ENCODE data around the gene SLC5A5. TPM values are rescaled to one million over a fixed set of nuclear protein-coding genes. Genes with fewer than 3 reads are reported as not detected.

Gene SLC5A5
- total and polyA plus RNA-seq, 8 donors = 0.02 to 0.16 TPM; not detected in 6

DNA sequence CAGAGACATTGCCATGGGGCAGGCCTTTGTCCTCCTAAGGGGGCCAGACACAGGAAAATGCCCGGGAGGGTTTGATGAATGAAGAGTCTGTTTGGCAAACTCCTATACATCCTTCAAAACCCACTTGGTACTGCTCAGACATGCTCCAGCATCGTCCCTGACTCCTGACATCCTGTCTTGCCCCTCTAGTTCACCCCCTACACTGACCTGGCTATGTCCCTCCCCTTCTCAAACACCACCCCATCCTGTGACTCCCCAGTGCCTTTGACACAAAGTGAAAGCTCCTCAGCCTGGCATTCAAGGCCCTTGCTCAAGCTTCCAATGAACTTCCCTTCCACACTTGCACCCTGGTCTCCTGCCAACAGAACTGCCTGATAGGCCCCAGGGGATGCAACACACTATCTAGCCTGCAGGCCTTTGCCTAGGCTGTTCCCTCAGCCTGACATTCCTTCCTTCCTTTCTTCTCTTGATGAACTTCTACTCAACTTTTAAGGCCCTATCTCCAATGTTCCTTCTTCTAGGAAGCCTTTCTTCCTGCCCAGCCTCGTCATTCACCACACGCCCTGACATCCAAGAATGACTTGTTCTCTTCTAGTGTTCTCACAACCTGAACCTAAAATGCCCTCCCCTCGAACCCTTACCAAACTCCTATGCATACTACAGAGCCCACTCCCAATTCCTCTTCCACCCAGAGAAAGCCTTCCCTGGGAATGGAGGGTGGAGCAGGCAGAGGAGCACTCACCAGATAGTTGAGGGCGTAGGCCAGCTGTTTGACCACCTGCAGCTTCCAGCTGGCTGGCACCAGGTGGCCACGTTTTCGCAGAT lies 36.4 kb upstream of the SLC5A5 start:
- ATAC-seq = no peak
- no peak for TF ChIP-seq CTCF (IDR thresholded peaks at IDR 0.05)
- Histone ChIP-seq H3K27me3 (no peaks in the 10 kb centered on the region), H3K36me3 (no peaks in the 10 kb centered on the region), H3K4me1 (no peaks in the 10 kb centered on the region), H3K27ac (no peak overlapping the region), H3K9me3 (no peaks in the 10 kb centered on the region), H3K4me3 (no peak overlapping the region)
- no peak for FAIRE-seq
- DNase-seq = no peak
- WGBS, 2 donors = 54 to 63% methylated on average over 8 of the region's 8 CpGs
- intact Hi-C loops (cut with DNase I) = no loop called here

DNA sequence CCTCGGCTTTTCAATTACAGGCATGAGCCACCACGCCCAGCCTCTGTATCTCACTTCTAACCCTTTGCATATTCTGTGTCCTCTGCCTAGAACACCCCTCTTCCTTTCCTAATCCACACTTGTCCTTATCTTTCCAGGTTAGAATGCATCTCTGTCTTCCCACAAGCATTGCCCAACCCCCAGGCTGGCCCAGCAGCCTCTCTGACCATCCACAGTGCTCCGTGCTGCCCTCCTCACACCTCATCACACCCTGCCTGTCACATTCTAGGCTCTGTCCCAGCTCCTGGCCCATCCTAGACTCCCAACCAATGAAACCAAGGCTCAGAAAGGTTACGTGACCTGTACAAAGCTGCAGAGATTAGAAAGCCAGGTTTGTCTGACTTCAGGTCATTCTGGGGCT lies 35.2 kb upstream of the SLC5A5 start:
- Histone ChIP-seq H3K9me3 (no peaks in the 10 kb centered on the region), H3K36me3 (no peaks in the 10 kb centered on the region), H3K4me3 (no peak overlapping the region), H3K27ac (no peak overlapping the region), H3K27me3 (no peaks in the 10 kb centered on the region), H3K4me1 (no peaks in the 10 kb centered on the region)
- WGBS, 2 donors = 47 to 56% methylated on average over 4 of the region's 4 CpGs
- DNase-seq (no peak), FAIRE-seq (no peak), ATAC-seq (no peak)
- intact Hi-C loops (cut with DNase I) = no loop called here
- no peak for TF ChIP-seq CTCF (IDR thresholded peaks at IDR 0.05)

DNA sequence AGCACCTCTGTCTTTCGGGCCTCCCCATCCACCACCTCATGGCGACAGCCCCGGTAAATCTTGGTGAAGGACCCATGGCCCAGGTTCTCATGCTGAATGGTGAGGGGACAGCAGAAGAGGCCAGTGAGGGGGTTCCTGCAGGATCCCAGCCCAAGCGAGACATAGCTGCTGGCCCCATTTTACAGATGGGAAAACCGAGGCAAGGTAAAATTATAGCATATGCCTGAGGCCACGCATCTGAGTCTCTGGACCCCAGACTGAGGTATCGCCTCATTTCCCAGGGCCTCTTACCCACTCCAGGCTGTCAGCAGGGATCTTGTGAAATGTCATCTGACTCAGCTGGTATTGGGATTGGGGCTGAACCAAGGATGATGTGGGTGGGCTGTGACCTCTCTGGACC lies 33.8 kb upstream of the SLC5A5 start:
- intact Hi-C loops (cut with DNase I) = no loop called here
- DNase-seq (no peak), ATAC-seq (no peak), FAIRE-seq (no peak)
- H3K4me1 ChIP-seq = peaks cover 0 to 4% (median 0%) of the 10 kb centered on the region in 3 donors
- no peaks in the 10 kb centered on the region for H3K9me3 ChIP-seq
- H3K27me3 ChIP-seq = no peaks in the 10 kb centered on the region
- no peak for TF ChIP-seq CTCF (IDR thresholded peaks at IDR 0.05)
- WGBS, 2 donors = 68 to 84% methylated on average over 7 of the region's 7 CpGs
- H3K4me3 ChIP-seq = no peak overlapping the region
- no peak overlapping the region for H3K27ac ChIP-seq
- H3K36me3 ChIP-seq = no peaks in the 10 kb centered on the region

DNA sequence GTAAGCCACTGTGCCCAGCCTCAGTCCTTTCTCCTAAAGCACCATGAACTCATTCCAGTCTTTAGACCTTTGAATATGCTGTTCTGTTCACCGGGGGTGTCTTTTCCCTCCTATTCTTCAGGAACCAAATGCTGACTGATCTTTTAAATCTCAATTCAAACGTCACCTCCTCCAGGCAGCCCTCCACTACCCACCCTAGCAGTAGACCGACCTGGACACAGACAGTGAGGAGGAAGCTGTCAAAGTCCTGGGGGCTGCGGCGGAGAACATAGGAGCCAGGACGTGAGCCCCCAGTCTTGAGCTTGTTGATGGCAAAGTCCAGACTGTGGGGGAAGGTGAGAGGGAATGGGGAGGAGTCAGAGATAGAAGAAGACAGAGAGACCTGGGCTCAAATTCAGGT lies 31.7 kb upstream of the SLC5A5 start:
- intact Hi-C loops (cut with DNase I) = loop anchor here in 1 of 3 donors (10.0 kb wide), 1 partner anchor 135 kb away; no protein-coding TSS in a partner anchor
- no peaks in the 10 kb centered on the region for H3K9me3 ChIP-seq
- DNase-seq = no peak
- no peak overlapping the region for H3K4me3 ChIP-seq
- 64 to 79% methylated on average over 6 of the region's 6 CpGs for WGBS, 2 donors
- no peaks in the 10 kb centered on the region for H3K27me3 ChIP-seq
- no peak for FAIRE-seq
- no peaks in the 10 kb centered on the region for H3K36me3 ChIP-seq
- peaks cover 0 to 4% (median 0%) of the 10 kb centered on the region in 3 donors for H3K4me1 ChIP-seq
- no peak for ATAC-seq
- H3K27ac ChIP-seq = no peak overlapping the region
- no peak for TF ChIP-seq CTCF (IDR thresholded peaks at IDR 0.05)

DNA sequence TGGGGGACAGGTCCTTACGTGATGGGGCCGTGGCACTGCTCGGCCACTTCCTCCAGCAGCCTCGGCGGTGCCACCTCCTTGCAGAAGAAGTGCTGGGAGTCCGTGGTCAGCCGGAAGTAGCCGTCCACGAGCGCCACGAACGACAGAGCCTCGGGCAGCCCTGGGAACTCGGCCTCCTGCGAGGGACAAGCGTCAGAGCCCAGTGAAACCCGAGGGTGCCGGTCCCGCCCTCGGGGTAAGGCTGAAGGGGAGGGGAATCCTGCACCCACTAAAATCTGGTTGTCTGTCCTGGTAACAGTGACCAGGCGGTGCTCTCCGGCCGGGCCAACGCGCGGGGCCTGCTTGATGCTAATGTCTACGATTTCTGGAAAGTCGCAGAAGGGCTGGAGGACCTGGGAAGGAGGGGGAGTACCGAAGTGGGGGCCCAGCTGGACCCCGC lies 30.4 kb upstream of the SLC5A5 start:
- FAIRE-seq (no peak), ATAC-seq (peak; percentile 14 to 50 (median 26)), DNase-seq (peak in 1 of 6 donors; percentile 43)
- no peaks in the 10 kb centered on the region for H3K27me3 ChIP-seq
- intact Hi-C loops (cut with DNase I) = loop anchor here in 1 of 3 donors (10.0 kb wide), 1 partner anchor 137 kb away; no protein-coding TSS in a partner anchor
- H3K27ac ChIP-seq = no peak overlapping the region
- no peak for TF ChIP-seq CTCF (IDR thresholded peaks at IDR 0.05)
- H3K36me3 ChIP-seq = no peaks in the 10 kb centered on the region
- 9 to 12% methylated on average over 29 to 30 of the region's 30 CpGs for WGBS, 2 donors
- H3K4me3 ChIP-seq = peak overlapping the region in 2 of 4 donors; percentile 11 to 29
- H3K9me3 ChIP-seq = no peaks in the 10 kb centered on the region
- H3K4me1 ChIP-seq = peaks cover 0 to 4% (median 0%) of the 10 kb centered on the region in 3 donors

Measured in pancreas (tissue), 10 donors.